K562 (cell line): ENCODE measurements around the gene DHCR24. TPM values are rescaled to one million over a fixed set of nuclear protein-coding genes. Genes with fewer than 3 reads are reported as not detected.

ENCODE experiments used
- ATAC-seq: fragments of 200-7000 bp; cut with Tn5 transposase; 3 replicates; pipeline ENCODE4 v1.9.1; 2020; ENCODE audit warnings: moderate library complexity
- BruUV-seq: library from RNA; stranded (reverse); fragments of 400-500 nt; replicated peaks from 2 replicates; lab custom pipeline; 2021; lab: Mats Ljungman, UMichigan
- CTCF ChIA-PET: fragments of 300-600 bp; formaldehyde crosslinking; extraction: SDS; loops from one replicate; lab custom pipeline; 2021; ENCODE audit warnings: low intra/inter-chr PET ratio; lab: Yijun Ruan, JAX
- POLR2A ChIA-PET: fragments of 300-600, 350-650 bp; sonication (Branson Sonifier 250); formaldehyde crosslinking; extraction: SDS; loops from one replicate; lab custom pipeline; 2021; ENCODE audit warnings: antibody characterized with exemption, inconsistent platforms; lab: Yijun Ruan, JAX
- DNase-seq, 4 experiments: peaks; one replicate each; pipeline versions ENCODE4 v3.0.0 to v3.0.0-alpha.2; 2011 to 2018; ENCODE audit warnings: low spot score in 3 of 4, mixed read lengths in 3 of 4; ENCODE audit errors: extremely low read depth in 1 of 4
- FAIRE-seq: peaks from 2 replicates; lab custom pipeline; 2011; peaks lifted over from hg19 to GRCh38; lab: Jason Lieb, UNC
- H2AFZ ChIP-seq: 2 replicates; pipeline ENCODE4 v1.6.0; 2011; ENCODE audit warnings: low read depth, low read length, control low read depth, inconsistent platforms
- H3K27ac ChIP-seq: fragments of 200-600 bp; 3 replicates; pipeline ENCODE4 v1.8.0; 2011; ENCODE audit warnings: low read depth, mild to moderate bottlenecking, control low read depth, inconsistent platforms, low read length, moderate library complexity, mixed read lengths; ENCODE audit errors: extremely low read depth
- H3K27me3 ChIP-seq, 2 experiments: fragments of 300-600 bp in 1 of 2; 2 replicates in 1 of 2; 3 replicates in 1 of 2; pipeline versions ENCODE4 v1.6.0 to v1.8.0; 2011; ENCODE audit warnings: inconsistent platforms in 2 of 2, low read length in 2 of 2, mild to moderate bottlenecking in 1 of 2, mixed read lengths in 1 of 2, moderate library complexity in 1 of 2; ENCODE audit not compliant: control insufficient read depth in 2 of 2, insufficient read depth in 2 of 2
- H3K36me3 ChIP-seq: fragments of 300-600 bp; 3 replicates; pipeline ENCODE4 v1.8.0; 2011; ENCODE audit warnings: mild to moderate bottlenecking, low read length, inconsistent platforms; ENCODE audit not compliant: control insufficient read depth, insufficient read depth
- H3K4me1 ChIP-seq, 2 experiments: fragments of 200-600 bp in 1 of 2; replicated peaks in 1 of 2; 2 replicates in 1 of 2; 3 replicates in 1 of 2; pipeline versions ENCODE4 v1.5.1 to v1.8.0; 2011; ENCODE audit warnings: inconsistent platforms in 2 of 2, low read length in 2 of 2, mild to moderate bottlenecking in 1 of 2, mixed read lengths in 1 of 2, moderate library complexity in 1 of 2; ENCODE audit not compliant: control insufficient read depth in 2 of 2, insufficient read depth in 2 of 2
- H3K4me2 ChIP-seq: 2 replicates; pipeline ENCODE4 v1.6.1; 2011; ENCODE audit warnings: low read length, control low read depth, inconsistent platforms, mixed read lengths; ENCODE audit not compliant: insufficient read depth
- H3K4me3 ChIP-seq: fragments of 200-600 bp; sonication (generic), shearing (Covaris generic); 2 replicates; pipeline ENCODE4 v1.5.1; 2016; ENCODE audit warnings: control low read depth, inconsistent platforms
- H3K79me2 ChIP-seq: fragments of 200-600 bp; 3 replicates; pipeline ENCODE4 v1.8.0; 2011; ENCODE audit warnings: low read length, inconsistent platforms; ENCODE audit not compliant: control insufficient read depth, insufficient read depth
- H3K9ac ChIP-seq, 2 experiments: 2 replicates each; pipeline versions ENCODE4 v1.6.0 to v1.6.1; 2011; ENCODE audit warnings: low read depth in 2 of 2, low read length in 2 of 2, control low read depth in 1 of 2, inconsistent platforms in 1 of 2, mild to moderate bottlenecking in 1 of 2, mixed read lengths in 1 of 2; ENCODE audit not compliant: insufficient read depth in 1 of 2
- H3K9me1 ChIP-seq: one replicate; pipeline ENCODE4 v1.6.0; 2011; ENCODE audit warnings: inconsistent platforms, mild to moderate bottlenecking, low read length, moderate library complexity; ENCODE audit not compliant: control insufficient read depth, insufficient read depth
- H3K9me3 ChIP-seq: replicated peaks from 2 replicates; pipeline ENCODE4 v1.5.1; 2011; ENCODE audit warnings: low read depth, low read length, inconsistent platforms; ENCODE audit not compliant: control insufficient read depth, insufficient read depth
- H4K20me1 ChIP-seq: replicated peaks from 2 replicates; pipeline ENCODE4 v1.6.1; 2011; ENCODE audit warnings: low read length, inconsistent platforms, mixed read lengths; ENCODE audit not compliant: control insufficient read depth, insufficient read depth
- FOXM1 ChIP-seq, 2 experiments: fragments of 450-650 bp in 1 of 2; sonication (generic) in 1 of 2; formaldehyde crosslinking in 1 of 2; IDR thresholded peaks; 2 replicates each; pipeline versions ENCODE4 v1.6.1 to v1.9.0; 2017 to 2022; ENCODE audit warnings: low read depth in 2 of 2, mild to moderate bottlenecking in 2 of 2, missing genetic modification reagents in 1 of 2, moderate library complexity in 1 of 2
- KDM1A ChIP-seq, 2 experiments: fragments of 450-650 bp; IDR thresholded peaks; 2 replicates each; pipeline ENCODE4 v1.6.1; 2016; ENCODE audit warnings: mild to moderate bottlenecking in 2 of 2
- MAFF ChIP-seq: IDR thresholded peaks from 2 replicates; pipeline ENCODE4 v1.6.1; 2012; ENCODE audit warnings: low read length, improper control_type of control experiment
- RAD21 ChIP-seq, 2 experiments: fragments of 250-450 bp in 1 of 2; fragments of 450-650 bp in 1 of 2; sonication (Bioruptor Pico) in 1 of 2; formaldehyde crosslinking in 1 of 2; IDR thresholded peaks in 1 of 2; conservative IDR thresholded peaks in 1 of 2; 2 replicates each; pipeline versions ENCODE4 v1.4.0 to v1.8.0; 2020 to 2022; ENCODE audit warnings: mild to moderate bottlenecking in 2 of 2, moderate library complexity in 1 of 2
- SUPT5H ChIP-seq: fragments of 450-650 bp; IDR thresholded peaks from 2 replicates; pipeline ENCODE4 v1.6.1; 2016
- WGBS: fragments of 100-300 bp; shearing (Covaris generic); methylation state at CpG from one replicate; pipeline ENCODE4 v1.1.6; 2016; ENCODE audit warnings: low coverage, mixed read lengths; ENCODE audit not compliant: insufficient coverage; ENCODE audit errors: missing lambda C conversion rate; 5-methylcytosine and 5-hydroxymethylcytosine counted together
- in situ Hi-C: fragments of 300-500 bp; cut with MboI; formaldehyde crosslinking; loops from 4 replicates; pipeline ENCODE4 v1.15.0; 2018; ENCODE audit warnings: inconsistent platforms, mixed read lengths
- intact Hi-C: fragments of 100-400 bp; cut with micrococcal nuclease; formaldehyde crosslinking; loops from 2 replicates; pipeline ENCODE4 v1.14.2; 2022
- polyA plus RNA-seq, 8 experiments: library from polyadenylated mRNA; depleted of rRNA in 4 of 8; stranded (reverse) in 5 of 8; unstranded in 3 of 8; fragments of >200 nt; fragmentation: Nextera tagmentation in 2 of 8; fragmentation: Illumina TruSeq in 1 of 8; extraction: Ambion mirVana in 2 of 8; extraction: Trizol in 1 of 8; gene quantifications; 2 replicates each; pipeline versions ENCODE4 v1.2.1 to v1.2.3, GENCODE V29; 2011 to 2014; ENCODE audit warnings: inconsistent platforms in 1 of 8, missing spikeins in 1 of 8
- total RNA-seq, 7 experiments: library from RNA; depleted of rRNA in 6 of 7; stranded (reverse); fragments of >200 nt in 6 of 7; fragmentation: Illumina TruSeq in 2 of 7; extraction: Trizol in 2 of 7; gene quantifications; 2 replicates each; pipeline versions ENCODE4 v1.2.1 to v1.2.3, GENCODE V29; 2011 to 2021; ENCODE audit warnings: low replicate concordance in 1 of 7
- TF ChIP-seq, protein P1 (sequence below), 3 experiments: IDR thresholded peaks in 2 of 3; conservative IDR thresholded peaks in 1 of 3; 2 replicates each; pipeline ENCODE4 v1.5.1; 2011 to 2012; ENCODE audit warnings: low read length in 3 of 3, mild to moderate bottlenecking in 3 of 3, control low read depth in 2 of 3, improper control_type of control experiment in 1 of 3, inconsistent platforms in 1 of 3, low read depth in 1 of 3, mixed read lengths in 1 of 3, moderate library complexity in 1 of 3; ENCODE audit not compliant: insufficient read depth in 2 of 3

The DHCR24 gene
- total and polyA plus RNA-seq, 9 of the 15 experiments (the other 6 are each of a cell fraction or from before 2014, with no cell fraction given): 23.4 to 161 (median 79.9) TPM

DNA sequence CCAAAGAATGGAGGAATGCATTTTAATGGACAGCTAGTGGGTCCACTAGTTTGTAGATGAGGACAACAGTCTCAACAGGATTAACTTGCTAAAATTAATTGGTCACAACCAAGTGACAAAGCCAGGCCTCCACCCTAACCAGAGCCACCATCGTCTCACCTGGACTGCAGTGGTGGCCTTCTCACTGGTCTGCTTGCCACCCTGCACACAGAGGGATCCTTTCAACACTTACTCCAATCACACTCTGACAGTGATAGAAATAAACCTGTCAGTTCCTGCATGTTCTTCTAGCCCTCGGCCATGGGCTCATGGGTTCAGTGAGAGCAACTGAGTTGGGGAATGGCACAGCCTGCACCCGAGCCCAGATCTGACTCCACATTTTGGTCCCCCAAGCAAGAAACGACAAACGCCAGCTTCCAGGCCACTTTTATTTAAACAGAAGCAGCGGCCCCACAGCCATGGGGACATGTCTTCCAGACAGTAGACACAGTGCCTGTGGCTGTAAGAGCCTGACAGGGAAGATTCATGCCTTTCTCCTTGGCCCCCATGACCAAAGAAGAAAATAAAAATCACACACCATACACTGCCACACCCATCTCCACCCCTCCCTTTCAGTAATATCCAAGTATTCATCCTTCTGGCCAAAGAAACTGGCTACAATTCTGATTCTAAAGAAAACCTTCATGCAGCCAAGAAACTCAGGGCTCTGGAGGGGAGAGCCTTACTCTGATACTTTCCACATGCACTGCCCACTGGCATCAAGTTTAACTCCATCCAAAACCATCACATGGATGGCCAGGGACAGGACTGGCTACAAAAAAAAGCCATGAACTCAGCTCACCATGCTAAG is 37.6 kb downstream of the DHCR24 start (continued):
- TF ChIP-seq FOXM1 (IDR thresholded peaks at IDR 0.05; ENCODE audit: low read depth) (no peak), FOXM1 (CRISPR knock-in tag; IDR thresholded peaks at IDR 0.05; ENCODE audit: low read depth) (no peak)
- TF ChIP-seq, all 486 proteins: peak for 0

DNA sequence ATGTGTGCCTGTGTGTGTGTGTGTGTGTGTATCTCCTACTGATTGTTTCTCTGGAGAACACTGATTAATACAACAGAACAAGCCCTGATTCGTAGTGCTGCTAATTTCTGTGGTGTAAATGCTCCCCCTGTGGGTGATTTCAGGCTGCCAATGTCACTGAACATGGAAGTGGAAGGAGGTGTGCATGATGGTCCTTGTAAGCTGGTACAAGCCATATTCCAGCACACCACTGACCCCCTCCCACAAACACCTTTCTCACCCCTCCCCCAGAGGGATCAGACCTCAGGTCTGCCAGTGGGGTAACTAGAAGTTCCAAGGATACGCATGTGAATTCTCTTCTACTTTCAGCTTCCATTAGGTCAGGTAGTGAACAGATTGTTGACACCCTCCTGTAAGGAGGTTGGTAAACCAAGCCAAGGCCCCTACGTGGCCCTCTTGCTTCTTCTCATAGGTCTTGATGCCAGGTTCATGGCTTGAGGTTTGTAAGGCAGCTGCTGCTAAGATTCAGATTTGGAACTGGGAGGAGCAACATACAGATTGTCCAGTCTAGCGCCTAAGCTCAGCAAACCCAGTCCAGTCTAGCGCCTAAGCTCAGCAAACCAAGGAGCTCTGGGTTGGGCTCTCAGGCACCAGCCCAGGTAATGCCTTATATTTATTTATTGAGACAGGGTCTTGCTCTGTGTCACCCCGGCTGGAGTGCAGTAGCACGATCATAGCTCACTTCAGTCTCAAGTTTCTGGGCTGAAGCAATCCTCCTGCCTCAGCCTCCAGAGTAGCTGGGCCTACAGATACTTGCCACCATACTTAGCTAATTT is 38.7 kb downstream of the DHCR24 start:
- H2AFZ ChIP-seq: no peak overlapping the region
- no peaks in the 10 kb centered on the region for H3K9me3 ChIP-seq
- no peaks in the 10 kb centered on the region for H3K79me2 ChIP-seq
- DNase-seq (no peak), FAIRE-seq (no peak), ATAC-seq (peak; percentile 49)
- H4K20me1 ChIP-seq: peaks cover 16% of the 10 kb centered on the region; the same call in 1 of the 2 replicates
- CTCF ChIA-PET: no interaction called here
- in situ Hi-C loops (no loop called here), intact Hi-C loops (no loop called here)
- no peaks in the 10 kb centered on the region for H3K27me3 ChIP-seq
- H3K4me1 ChIP-seq: no peaks in the 10 kb centered on the region
- H3K4me3 ChIP-seq: no peak overlapping the region
- POLR2A ChIA-PET: interaction anchor here (0.5 to 2.1 kb wide), 10 partner anchors 9 to 478 kb away, joined by 3 to 7 read pairs (median 6); no protein-coding TSS in a partner anchor
- TF ChIP-seq RAD21 (CRISPR knock-in tag; conservative IDR thresholded peaks at IDR 0.05 in 1 of 2, IDR thresholded peaks at IDR 0.05 in 1 of 2) (peak in 1 of 2 experiments; percentile 26; a peak in 1 of 4 replicates), SUPT5H (peak; percentile 36; the same call in 1 of the 2 replicates), MAFF (no peak), KDM1A (IDR thresholded peaks at IDR 0.05) (peak in 1 of 2 experiments; percentile 31; a peak in 1 of 4 replicates)
- TF ChIP-seq, protein P1, sequence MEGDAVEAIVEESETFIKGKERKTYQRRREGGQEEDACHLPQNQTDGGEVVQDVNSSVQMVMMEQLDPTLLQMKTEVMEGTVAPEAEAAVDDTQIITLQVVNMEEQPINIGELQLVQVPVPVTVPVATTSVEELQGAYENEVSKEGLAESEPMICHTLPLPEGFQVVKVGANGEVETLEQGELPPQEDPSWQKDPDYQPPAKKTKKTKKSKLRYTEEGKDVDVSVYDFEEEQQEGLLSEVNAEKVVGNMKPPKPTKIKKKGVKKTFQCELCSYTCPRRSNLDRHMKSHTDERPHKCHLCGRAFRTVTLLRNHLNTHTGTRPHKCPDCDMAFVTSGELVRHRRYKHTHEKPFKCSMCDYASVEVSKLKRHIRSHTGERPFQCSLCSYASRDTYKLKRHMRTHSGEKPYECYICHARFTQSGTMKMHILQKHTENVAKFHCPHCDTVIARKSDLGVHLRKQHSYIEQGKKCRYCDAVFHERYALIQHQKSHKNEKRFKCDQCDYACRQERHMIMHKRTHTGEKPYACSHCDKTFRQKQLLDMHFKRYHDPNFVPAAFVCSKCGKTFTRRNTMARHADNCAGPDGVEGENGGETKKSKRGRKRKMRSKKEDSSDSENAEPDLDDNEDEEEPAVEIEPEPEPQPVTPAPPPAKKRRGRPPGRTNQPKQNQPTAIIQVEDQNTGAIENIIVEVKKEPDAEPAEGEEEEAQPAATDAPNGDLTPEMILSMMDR (IDR thresholded peaks at IDR 0.05 in 2 of 3, conservative IDR thresholded peaks at IDR 0.05 in 1 of 3; ENCODE audit: insufficient read depth in 2 of 3, low read depth in 1 of 3, low read length in 3 of 3): peak in 2 of 3 experiments; percentile 18 to 20; a peak in 1 of 6 replicates
- H3K27ac ChIP-seq: no peak overlapping the region
- H3K9me1 ChIP-seq: peaks cover 3% of the 10 kb centered on the region
- WGBS: 91% methylated on average over 7 of the region's 7 CpGs
- H3K9ac ChIP-seq: no peak overlapping the region
- BruUV-seq: no TSS peak
- no peak overlapping the region for H3K4me2 ChIP-seq
- H3K36me3 ChIP-seq: peaks cover 56% of the 10 kb centered on the region; the same call in 2 of the 3 replicates
